AG04450 (cell line): ENCODE measurements around the gene APP. TPM values are rescaled to one million over a fixed set of nuclear protein-coding genes. Genes with fewer than 3 reads are reported as not detected.

ENCODE experiments used
- CTCF ChIA-PET: fragments of 300-600, 350-600 bp; formaldehyde crosslinking; extraction: SDS; loops from one replicate; lab custom pipeline; 2022; ENCODE audit warnings: antibody characterized with exemption, inconsistent platforms; lab: Charles Lee
- POLR2A ChIA-PET: fragments of 350-600 bp; formaldehyde crosslinking; extraction: SDS; loops from one replicate; lab custom pipeline; 2021; ENCODE audit warnings: antibody characterized with exemption, inconsistent platforms; lab: Yijun Ruan, JAX
- DNase-seq: peaks from one replicate; pipeline ENCODE4 v3.0.0-alpha.2; 2011; ENCODE audit warnings: low read depth, low spot score
- H3K27ac ChIP-seq: one replicate; pipeline ENCODE4 v1.5.1; 2012; ENCODE audit warnings: low read depth, low read length, control low read depth
- H3K27me3 ChIP-seq: one replicate; pipeline ENCODE4 v1.6.0; 2012; ENCODE audit warnings: low read length; ENCODE audit not compliant: control insufficient read depth, insufficient read depth
- H3K4me3 ChIP-seq: 2 replicates; pipeline ENCODE4 v1.5.1; 2011; ENCODE audit warnings: mild to moderate bottlenecking, low read depth, low read length, control low read depth
- H3K9me3 ChIP-seq: 2 replicates; pipeline ENCODE4 v1.5.1; 2012; ENCODE audit warnings: low read length; ENCODE audit not compliant: control insufficient read depth, insufficient read depth
- CTCF ChIP-seq: IDR thresholded peaks from 2 replicates; pipeline ENCODE4 v1.5.1; 2011; ENCODE audit warnings: low read depth, low read length, control low read depth, inconsistent platforms
- polyA plus RNA-seq: library from polyadenylated mRNA; depleted of rRNA; stranded (reverse); fragments of >200 nt; gene quantifications from 2 replicates; pipeline ENCODE4 v1.2.3, GENCODE V29; 2011

The APP gene
- polyA plus RNA-seq, 1 experiment = 870 TPM

DNA sequence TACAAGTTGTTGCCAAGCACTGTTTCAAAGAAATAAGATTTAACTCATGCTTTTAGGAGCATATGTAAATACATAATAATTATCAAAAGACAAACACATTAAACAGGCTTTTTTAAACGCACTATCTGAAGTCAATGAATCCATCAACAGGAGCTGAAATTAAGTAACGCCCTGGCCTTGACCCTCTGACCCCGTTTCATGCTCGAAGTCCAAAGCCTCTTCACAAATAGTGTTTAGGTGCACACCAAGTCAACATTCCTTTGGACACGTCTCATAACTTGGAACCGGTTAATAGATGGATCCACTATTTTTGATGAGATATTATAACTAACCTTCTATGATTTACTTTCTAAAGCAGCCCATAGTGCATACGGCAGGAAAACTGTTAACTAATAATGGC, 226.5 kb downstream of the APP start:
- CTCF ChIA-PET = interaction anchor here (0.6 to 1.2 kb wide), 3 partner anchors 27 to 227 kb away, joined by 3 to 5 read pairs (median 5); no protein-coding TSS in a partner anchor

GRCh38 chr21:25942135-25942534, 228.4 kb downstream of the APP start:
- DNase-seq = no peak
- H3K27me3 ChIP-seq = no peaks in the 10 kb centered on the region
- ChIA-PET CTCF (no interaction called here), POLR2A (no interaction called here)
- H3K27ac ChIP-seq = no peak overlapping the region
- no peak overlapping the region for H3K4me3 ChIP-seq
- H3K9me3 ChIP-seq = peaks cover 4% of the 10 kb centered on the region
- no peak for TF ChIP-seq CTCF

More for the DNA sequence above, 226.5 kb downstream of the APP start:
- no peak overlapping the region for H3K27ac ChIP-seq
- no peaks in the 10 kb centered on the region for H3K27me3 ChIP-seq
- POLR2A ChIA-PET = no interaction called here
- TF ChIP-seq CTCF = no peak
- DNase-seq = no peak
- no peak overlapping the region for H3K4me3 ChIP-seq
- peaks cover 4% of the 10 kb centered on the region for H3K9me3 ChIP-seq

DNA sequence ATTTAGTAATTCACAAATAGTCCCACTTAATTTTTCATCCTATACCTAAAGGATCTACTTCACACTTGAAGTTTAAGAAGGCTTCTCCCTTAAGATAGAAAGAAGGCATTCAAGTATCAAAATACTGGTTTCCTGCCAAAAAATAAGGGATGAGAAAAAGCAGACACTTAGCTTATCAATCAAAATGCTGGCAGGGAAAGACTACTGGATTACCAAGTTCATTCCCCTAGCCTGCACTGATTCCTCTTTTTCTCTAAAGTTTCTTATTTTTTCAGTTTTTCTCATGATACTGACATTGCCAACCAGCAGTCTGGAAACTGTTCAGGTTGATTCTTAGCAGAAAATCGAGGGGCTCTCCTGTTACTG, 231.2 kb downstream of the APP start:
- POLR2A ChIA-PET = no interaction called here

DNA sequence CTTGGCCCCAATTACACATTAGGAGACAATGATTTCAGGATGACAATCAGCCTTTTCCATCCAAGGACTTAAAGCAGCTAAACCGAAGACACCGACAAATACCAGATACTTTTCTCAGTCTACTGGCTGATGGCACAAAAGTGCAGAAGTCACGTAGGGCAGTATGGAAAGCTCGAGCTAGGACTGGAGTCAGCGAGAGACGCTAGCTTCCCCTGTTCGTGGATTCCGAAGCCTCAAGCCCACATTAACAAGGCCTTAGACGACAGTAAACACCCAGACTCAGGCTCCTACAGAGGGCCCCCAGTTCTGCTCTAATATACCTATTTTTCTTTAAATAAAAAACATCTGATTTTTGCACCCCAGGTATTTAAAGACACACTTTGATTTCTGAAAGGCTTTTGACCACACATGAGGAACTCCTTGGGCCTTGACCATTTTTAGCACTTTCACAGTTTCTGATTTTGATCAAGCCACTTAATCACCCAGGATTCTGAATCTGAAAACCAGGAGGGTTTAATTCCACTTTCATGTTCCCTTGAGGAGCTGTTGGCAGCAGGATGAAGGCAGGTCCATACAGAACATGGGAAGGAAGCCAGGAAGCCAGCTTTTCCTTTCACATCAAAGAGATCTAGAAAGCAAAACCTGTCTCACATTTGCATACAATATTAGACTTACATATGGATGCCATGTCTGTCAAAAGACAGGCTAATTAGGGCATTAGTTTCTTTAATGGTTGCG, 231.7 kb downstream of the APP start:
- ChIA-PET CTCF (interaction anchor here (1.1 kb wide), 1 partner anchor 43 kb away, joined by 3 read pairs; no protein-coding TSS in a partner anchor), POLR2A (no interaction called here)
- no peak overlapping the region for H3K4me3 ChIP-seq
- H3K27me3 ChIP-seq = no peaks in the 10 kb centered on the region
- H3K9me3 ChIP-seq = no peaks in the 10 kb centered on the region
- TF ChIP-seq CTCF = no peak
- H3K27ac ChIP-seq = no peak overlapping the region
- no peak for DNase-seq

More for the DNA sequence above, 231.2 kb downstream of the APP start:
- no peak for TF ChIP-seq CTCF
- CTCF ChIA-PET = no interaction called here
- H3K27ac ChIP-seq = no peak overlapping the region
- no peaks in the 10 kb centered on the region for H3K27me3 ChIP-seq
- H3K9me3 ChIP-seq = no peaks in the 10 kb centered on the region
- no peak for DNase-seq
- H3K4me3 ChIP-seq = no peak overlapping the region

GRCh38 chr21:25936776-25937175, 233.8 kb downstream of the APP start:
- Histone ChIP-seq H3K9me3 (no peaks in the 10 kb centered on the region), H3K27ac (no peak overlapping the region), H3K4me3 (no peak overlapping the region), H3K27me3 (no peaks in the 10 kb centered on the region)
- no peak for DNase-seq
- CTCF ChIA-PET = no interaction called here
- POLR2A ChIA-PET = interaction anchor here (0.5 kb wide), 1 partner anchor 375 kb away, joined by 3 read pairs; no protein-coding TSS in a partner anchor
- TF ChIP-seq CTCF = no peak
